ENCODE results near the gene RNF31. TPM values are rescaled to one million over a fixed set of nuclear protein-coding genes. Genes with fewer than 3 reads are reported as not detected.
A peak's percentile ranks its signal among the peaks of the same experiment; 100 is the strongest.

The RNF31 gene
- total and polyA plus RNA-seq, 2 of the 13 experiments (the other 11 are each of a cell fraction or from before 2014, with no cell fraction given) = 48.2 to 86.8 TPM

GRCh38 chr14:24195186-24196070 is 48.1 kb downstream of the RNF31 start, which contains the start of gene TM9SF1 (continued):
- TF ChIP-seq ZNF441 (CRISPR knock-in tag; IDR thresholded peaks at IDR 0.05; ENCODE audit: borderline replicate concordance) = peak; percentile 94
- TF ChIP-seq MTA1 (CRISPR knock-in tag; IDR thresholded peaks at IDR 0.05; ENCODE audit: borderline replicate concordance) = peak; percentile 87; the same call in 1 of the 2 replicates
- 0 out of 2 replicates have a peak, but pooled peaks have one; percentile 2 for TF ChIP-seq HNF1A (IDR thresholded peaks at IDR 0.05; ENCODE audit: low read depth)
- TF ChIP-seq HNF1A (CRISPR knock-in tag; IDR thresholded peaks at IDR 0.05; ENCODE audit: borderline replicate concordance) = peak; percentile 87
- TF ChIP-seq ZNF121 (CRISPR knock-in tag; IDR thresholded peaks at IDR 0.05) = no peak
- TF ChIP-seq MAZ (IDR thresholded peaks at IDR 0.05; ENCODE audit: borderline replicate concordance, low read depth, low read length) = peak; percentile 90
- TF ChIP-seq MAZ (CRISPR knock-in tag; IDR thresholded peaks at IDR 0.05; ENCODE audit: low read depth) = peak; percentile 100
- TF ChIP-seq RORA (CRISPR knock-in tag; IDR thresholded peaks at IDR 0.05) = no peak
- TF ChIP-seq SMARCE1 (IDR thresholded peaks at IDR 0.05; ENCODE audit: borderline replicate concordance) = no peak
- peak; percentile 20 for TF ChIP-seq ZBTB49 (CRISPR knock-in tag; IDR thresholded peaks at IDR 0.05; ENCODE audit: borderline replicate concordance)
- TF ChIP-seq HHEX (CRISPR knock-in tag; IDR thresholded peaks at IDR 0.05) = no peak
- TF ChIP-seq, protein P1, sequence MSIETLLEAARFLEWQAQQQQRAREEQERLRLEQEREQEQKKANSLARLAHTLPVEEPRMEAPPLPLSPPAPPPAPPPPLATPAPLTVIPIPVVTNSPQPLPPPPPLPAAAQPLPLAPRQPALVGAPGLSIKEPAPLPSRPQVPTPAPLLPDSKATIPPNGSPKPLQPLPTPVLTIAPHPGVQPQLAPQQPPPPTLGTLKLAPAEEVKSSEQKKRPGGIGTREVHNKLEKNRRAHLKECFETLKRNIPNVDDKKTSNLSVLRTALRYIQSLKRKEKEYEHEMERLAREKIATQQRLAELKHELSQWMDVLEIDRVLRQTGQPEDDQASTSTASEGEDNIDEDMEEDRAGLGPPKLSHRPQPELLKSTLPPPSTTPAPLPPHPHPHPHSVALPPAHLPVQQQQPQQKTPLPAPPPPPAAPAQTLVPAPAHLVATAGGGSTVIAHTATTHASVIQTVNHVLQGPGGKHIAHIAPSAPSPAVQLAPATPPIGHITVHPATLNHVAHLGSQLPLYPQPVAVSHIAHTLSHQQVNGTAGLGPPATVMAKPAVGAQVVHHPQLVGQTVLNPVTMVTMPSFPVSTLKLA (IDR thresholded peaks at IDR 0.05) = 0 out of 2 replicates have a peak, but pooled peaks have one; percentile 25
- peak; percentile 89 for TF ChIP-seq PITX1 (CRISPR knock-in tag; IDR thresholded peaks at IDR 0.05)
- TF ChIP-seq ZNF781 (CRISPR knock-in tag; IDR thresholded peaks at IDR 0.05; ENCODE audit: borderline replicate concordance, not compliant biosample characterization) = peak; percentile 99
- TF ChIP-seq MTERF4 (CRISPR knock-in tag; IDR thresholded peaks at IDR 0.05) = peak; percentile 99
- TF ChIP-seq FOXJ3 (CRISPR knock-in tag; IDR thresholded peaks at IDR 0.05; ENCODE audit: borderline replicate concordance) = peak; percentile 77
- TF ChIP-seq TARDBP (CRISPR knock-in tag; IDR thresholded peaks at IDR 0.05) = peak; percentile 99
- TF ChIP-seq ZNF878 (CRISPR knock-in tag; IDR thresholded peaks at IDR 0.05) = no peak
- TF ChIP-seq ZNF549 (CRISPR knock-in tag; IDR thresholded peaks at IDR 0.05) = no peak

All from HepG2 (cell line).